ENCODE results near the gene FAM20C. TPM values are rescaled to one million over a fixed set of nuclear protein-coding genes. Genes with fewer than 3 reads are reported as not detected.

Gene FAM20C
- total RNA-seq, 1 experiment from 2014 or later = 62.4 TPM

DNA sequence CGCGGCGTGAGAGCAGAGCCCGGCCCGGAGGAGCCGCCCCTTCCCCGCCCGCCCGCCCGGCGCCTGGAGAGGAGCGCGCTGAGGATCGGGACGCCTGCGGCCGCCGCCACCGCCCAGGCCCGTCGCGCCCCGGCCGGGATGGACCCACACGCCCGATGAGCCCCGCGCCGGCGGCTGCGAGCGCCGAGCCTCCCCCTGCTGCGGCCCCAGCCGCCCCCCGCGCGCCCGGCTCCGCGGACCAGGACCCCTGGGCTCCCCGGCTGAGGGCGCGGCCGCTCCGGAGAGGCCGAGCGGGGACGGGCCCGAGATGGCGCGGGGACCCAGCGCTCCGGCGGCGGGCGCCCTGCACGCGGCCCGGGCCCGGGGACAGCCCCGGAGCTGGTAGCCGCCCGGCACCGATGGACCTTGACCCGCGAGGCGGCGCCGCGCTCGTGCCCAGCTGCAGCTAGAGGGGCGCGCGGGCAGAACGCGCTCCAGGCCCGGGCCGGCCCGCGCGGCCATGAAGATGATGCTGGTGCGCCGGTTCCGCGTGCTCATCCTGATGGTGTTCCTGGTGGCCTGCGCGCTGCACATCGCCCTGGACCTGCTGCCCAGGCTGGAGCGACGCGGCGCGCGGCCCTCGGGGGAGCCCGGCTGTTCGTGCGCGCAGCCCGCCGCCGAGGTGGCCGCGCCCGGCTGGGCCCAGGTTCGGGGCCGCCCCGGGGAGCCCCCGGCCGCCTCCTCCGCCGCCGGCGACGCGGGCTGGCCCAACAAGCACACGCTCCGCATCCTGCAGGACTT is 520 bp downstream of the FAM20C start:
- CTCF ChIA-PET = no interaction called here
- ATAC-seq (peak; percentile 61), DNase-seq (ENCODE audit: low read depth, low spot score) (no peak)
- Histone ChIP-seq H3K36me3 (ENCODE audit: control insufficient read depth, insufficient read depth, low read length) (peaks cover 2% of the 10 kb centered on the region; the same call in 1 of the 2 replicates), H3K27ac (ENCODE audit: low read length) (no peak overlapping the region), H3K4me3 (ENCODE audit: low read depth in 2 of 2, low read length in 2 of 2) (peak overlapping the region; percentile 63 to 78), H3K27me3 (ENCODE audit: control insufficient read depth, insufficient read depth, low read length) (no peaks in the 10 kb centered on the region), H3K4me1 (ENCODE audit: control insufficient read depth, insufficient read depth, low read length) (peaks cover 16% of the 10 kb centered on the region), H3K9me3 (ENCODE audit: control insufficient read depth, insufficient read depth, low read depth, low read length) (no peaks in the 10 kb centered on the region)
- no TSS peak for BruUV-seq (replicated peaks)
- POLR2A ChIA-PET = interaction anchor here (0.6 kb wide), 1 partner anchor 63 kb away, joined by 3 read pairs; no protein-coding TSS in a partner anchor
- in situ Hi-C loops (cut with HindIII; ENCODE audit: low pct_unique_long_range_greater_than_20kb, low sequenced_read_pairs) (no loop called here), intact Hi-C loops (cut with micrococcal nuclease; ENCODE audit: unreplicated experiment) (no loop called here)
- TF ChIP-seq, protein P1, sequence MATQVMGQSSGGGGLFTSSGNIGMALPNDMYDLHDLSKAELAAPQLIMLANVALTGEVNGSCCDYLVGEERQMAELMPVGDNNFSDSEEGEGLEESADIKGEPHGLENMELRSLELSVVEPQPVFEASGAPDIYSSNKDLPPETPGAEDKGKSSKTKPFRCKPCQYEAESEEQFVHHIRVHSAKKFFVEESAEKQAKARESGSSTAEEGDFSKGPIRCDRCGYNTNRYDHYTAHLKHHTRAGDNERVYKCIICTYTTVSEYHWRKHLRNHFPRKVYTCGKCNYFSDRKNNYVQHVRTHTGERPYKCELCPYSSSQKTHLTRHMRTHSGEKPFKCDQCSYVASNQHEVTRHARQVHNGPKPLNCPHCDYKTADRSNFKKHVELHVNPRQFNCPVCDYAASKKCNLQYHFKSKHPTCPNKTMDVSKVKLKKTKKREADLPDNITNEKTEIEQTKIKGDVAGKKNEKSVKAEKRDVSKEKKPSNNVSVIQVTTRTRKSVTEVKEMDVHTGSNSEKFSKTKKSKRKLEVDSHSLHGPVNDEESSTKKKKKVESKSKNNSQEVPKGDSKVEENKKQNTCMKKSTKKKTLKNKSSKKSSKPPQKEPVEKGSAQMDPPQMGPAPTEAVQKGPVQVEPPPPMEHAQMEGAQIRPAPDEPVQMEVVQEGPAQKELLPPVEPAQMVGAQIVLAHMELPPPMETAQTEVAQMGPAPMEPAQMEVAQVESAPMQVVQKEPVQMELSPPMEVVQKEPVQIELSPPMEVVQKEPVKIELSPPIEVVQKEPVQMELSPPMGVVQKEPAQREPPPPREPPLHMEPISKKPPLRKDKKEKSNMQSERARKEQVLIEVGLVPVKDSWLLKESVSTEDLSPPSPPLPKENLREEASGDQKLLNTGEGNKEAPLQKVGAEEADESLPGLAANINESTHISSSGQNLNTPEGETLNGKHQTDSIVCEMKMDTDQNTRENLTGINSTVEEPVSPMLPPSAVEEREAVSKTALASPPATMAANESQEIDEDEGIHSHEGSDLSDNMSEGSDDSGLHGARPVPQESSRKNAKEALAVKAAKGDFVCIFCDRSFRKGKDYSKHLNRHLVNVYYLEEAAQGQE (IDR thresholded peaks at IDR 0.05; ENCODE audit: insufficient read depth in 1 of 2, low read depth in 2 of 2, low read length in 1 of 2) = no peak
- TF ChIP-seq CTCF (IDR thresholded peaks at IDR 0.05) (no peak), TCF7L2 (IDR thresholded peaks at IDR 0.05; ENCODE audit: low read depth, low read length) (no peak), SIN3A (IDR thresholded peaks at IDR 0.05; ENCODE audit: borderline replicate concordance, insufficient read depth, low read depth, low read length) (no peak)

DNA sequence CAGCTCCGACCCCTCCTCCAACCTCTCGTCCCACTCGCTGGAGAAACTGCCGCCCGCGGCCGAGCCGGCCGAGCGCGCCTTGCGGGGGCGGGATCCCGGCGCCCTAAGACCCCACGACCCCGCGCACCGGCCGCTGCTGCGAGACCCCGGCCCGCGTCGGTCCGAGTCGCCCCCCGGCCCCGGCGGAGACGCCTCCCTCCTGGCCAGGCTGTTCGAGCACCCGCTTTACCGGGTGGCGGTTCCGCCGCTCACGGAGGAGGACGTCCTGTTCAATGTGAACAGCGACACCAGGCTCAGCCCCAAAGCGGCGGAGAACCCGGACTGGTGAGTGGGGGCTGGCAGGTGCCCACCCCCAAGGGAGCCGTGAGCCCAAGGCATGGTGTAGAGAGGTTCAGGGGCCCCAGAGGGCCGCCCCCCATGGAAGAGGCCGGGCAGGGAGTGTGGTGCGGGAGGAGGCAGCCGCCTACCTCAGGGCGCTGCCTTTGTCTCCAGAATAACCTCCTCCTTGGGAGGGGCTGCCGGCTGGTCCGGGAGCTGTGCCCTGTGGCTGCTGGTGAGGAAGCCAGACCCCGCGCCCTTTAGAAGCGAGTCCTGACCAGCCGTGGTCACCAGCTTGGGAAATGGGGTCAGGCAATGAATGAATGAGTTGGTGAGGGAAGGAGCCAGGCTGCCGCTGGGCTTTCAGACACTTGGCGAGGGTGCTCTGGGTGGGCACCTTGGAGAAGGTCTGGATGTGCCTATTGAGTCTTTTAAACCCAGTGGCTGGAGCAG is 1.3 kb downstream of the FAM20C start:
- BruUV-seq (replicated peaks) = no TSS peak
- ChIA-PET CTCF (no interaction called here), POLR2A (no interaction called here)
- Histone ChIP-seq H3K9me3 (ENCODE audit: control insufficient read depth, insufficient read depth, low read depth, low read length) (no peaks in the 10 kb centered on the region), H3K27ac (ENCODE audit: low read length) (peak overlapping the region; percentile 44; the same call in 1 of the 2 replicates), H3K36me3 (ENCODE audit: control insufficient read depth, insufficient read depth, low read length) (peaks cover 2% of the 10 kb centered on the region; the same call in 1 of the 2 replicates), H3K27me3 (ENCODE audit: control insufficient read depth, insufficient read depth, low read length) (no peaks in the 10 kb centered on the region), H3K4me3 (ENCODE audit: low read depth in 2 of 2, low read length in 2 of 2) (peak overlapping the region; percentile 63 to 78), H3K4me1 (ENCODE audit: control insufficient read depth, insufficient read depth, low read length) (peaks cover 16% of the 10 kb centered on the region)
- intact Hi-C loops (cut with micrococcal nuclease; ENCODE audit: unreplicated experiment) = no loop called here
- TF ChIP-seq SIN3A (IDR thresholded peaks at IDR 0.05; ENCODE audit: borderline replicate concordance, insufficient read depth, low read depth, low read length) (no peak), TCF7L2 (IDR thresholded peaks at IDR 0.05; ENCODE audit: low read depth, low read length) (no peak), POLR2AphosphoS5 (IDR thresholded peaks at IDR 0.05; ENCODE audit: low read depth, low read length) (no peak), CTCF (IDR thresholded peaks at IDR 0.05) (no peak)
- TF ChIP-seq, protein P1 (IDR thresholded peaks at IDR 0.05; ENCODE audit: insufficient read depth in 1 of 2, low read depth in 2 of 2, low read length in 1 of 2) = no peak
- ATAC-seq (no peak), DNase-seq (ENCODE audit: low read depth, low spot score) (no peak)
- in situ Hi-C loops (cut with HindIII; ENCODE audit: low pct_unique_long_range_greater_than_20kb, low sequenced_read_pairs) = no loop called here

All from Panc1 (cell line).